Stimulated activated naive CD4-positive, alpha-beta T cell (primary cell): ENCODE results near the gene SMU1.
A peak's percentile ranks its signal among the peaks of the same experiment; 100 is the strongest.

ENCODE experiments used
- DNase-seq, 6 experiments: peaks; one replicate each; lab custom pipeline; 2025; lab: John Stamatoyannopoulos, UW

The SMU1 gene

GRCh38 chr9:33076046-33077004 lies at the start of gene SMU1:
Gene SMU1, minus strand, starts transcription at chr9:33076674. Its CDS starts 66 bp downstream, at chr9:33076608.
- DNase-seq: peak; percentile 86 to 96 (median 94)

DNA sequence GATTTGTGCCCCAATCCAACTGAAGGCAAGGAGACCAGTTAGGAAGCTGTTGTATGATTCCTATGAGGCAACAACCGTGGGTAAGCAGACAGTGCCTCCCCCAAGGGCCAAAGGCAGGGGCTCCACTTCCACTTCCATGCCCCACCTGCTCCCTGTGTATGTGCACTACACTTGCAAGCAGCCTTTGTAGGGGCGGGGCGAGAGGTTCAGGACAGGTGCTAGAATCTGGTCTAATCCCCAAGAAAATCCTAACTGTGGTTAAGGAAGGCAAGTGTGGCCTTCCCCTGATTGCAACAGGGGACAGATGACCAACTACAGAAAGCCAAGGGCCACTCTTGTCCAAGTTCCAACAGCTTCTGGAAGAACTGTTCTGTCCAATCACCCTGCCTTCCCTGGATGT lies 49.0 kb upstream of the SMU1 start:
- no peak for DNase-seq

DNA sequence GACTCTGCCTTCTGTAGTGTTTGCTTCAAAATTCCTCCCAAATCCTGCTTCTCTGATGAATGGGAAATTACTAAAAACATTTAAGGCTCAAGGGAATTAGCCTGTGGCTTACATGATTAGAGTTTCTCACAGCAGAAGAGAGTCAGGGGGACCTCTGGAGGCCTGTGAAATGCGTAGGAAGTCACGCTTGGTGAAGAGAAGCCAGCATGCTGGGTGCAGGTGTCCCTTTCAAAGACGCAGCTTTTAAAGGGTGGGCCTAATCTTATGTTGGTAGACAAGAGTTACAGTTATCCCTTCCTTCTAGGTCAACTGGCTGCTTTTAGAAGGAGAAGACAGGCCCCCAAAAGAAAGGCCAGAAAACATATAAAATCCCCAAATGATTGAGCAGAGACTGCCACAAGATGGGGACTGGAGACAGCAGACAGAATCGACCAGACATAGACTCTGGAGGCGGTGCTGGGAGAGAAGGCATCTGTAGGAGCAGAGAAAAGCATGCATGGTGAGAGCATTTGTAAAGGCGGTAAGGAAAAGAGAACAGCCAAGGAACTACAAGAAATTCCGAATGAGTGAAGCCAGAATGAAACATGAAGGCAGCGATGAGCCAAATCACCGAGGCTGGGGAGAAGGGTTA lies 48.4 kb upstream of the SMU1 start:
- DNase-seq: peak in 1 of 6 experiments; percentile 6

GRCh38 chr9:33124046-33124445 lies 47.6 kb upstream of the SMU1 start:
- no peak for DNase-seq

DNA sequence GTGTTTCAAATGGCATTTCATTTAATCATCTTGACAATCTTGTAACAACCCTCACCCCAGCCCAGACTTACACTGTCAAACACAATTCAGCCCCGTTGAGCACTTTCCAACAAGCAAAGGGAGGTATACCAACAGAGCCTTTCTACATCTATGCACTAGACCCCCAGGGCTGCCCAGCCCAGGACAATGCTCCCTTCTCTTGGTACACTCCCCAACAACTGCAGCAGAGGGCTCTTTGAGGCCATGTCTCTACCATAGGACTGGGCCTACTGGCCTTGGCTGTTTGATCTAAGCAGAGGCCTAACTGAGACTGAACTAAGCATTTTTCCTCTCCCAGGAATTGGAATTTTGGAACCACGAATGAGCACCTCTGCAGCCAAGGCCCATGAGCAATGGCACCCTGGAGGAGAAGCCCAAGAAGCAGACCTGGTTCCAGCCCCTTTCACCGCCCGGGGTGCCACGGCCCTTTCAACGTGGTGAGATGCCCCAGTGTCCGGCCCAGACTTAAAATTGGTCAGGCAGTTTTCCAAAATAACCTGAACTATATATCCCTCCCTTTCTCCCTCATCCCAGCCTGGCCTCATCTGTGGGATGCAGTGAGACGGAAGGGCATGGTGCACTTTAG lies 47.0 kb upstream of the SMU1 start:
- DNase-seq: no peak

DNA sequence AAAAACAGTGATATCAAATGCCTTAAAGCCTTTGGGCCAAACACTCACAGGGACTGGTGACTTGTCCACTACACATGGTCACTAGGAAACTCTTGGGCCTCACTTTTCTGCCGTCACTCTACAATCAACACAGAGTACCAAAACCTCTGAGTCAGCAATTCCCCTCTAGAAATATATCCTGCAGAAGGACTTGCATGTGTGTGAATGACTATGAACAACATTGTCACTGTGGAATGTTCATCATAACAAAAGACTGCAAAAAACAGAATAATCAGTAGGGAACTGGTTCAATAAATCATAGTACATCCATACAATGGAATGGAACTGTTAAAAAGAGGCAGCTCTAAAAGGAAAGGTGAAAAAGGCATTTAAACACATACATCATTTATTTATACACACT lies 44.1 kb upstream of the SMU1 start:
- DNase-seq: no peak

DNA sequence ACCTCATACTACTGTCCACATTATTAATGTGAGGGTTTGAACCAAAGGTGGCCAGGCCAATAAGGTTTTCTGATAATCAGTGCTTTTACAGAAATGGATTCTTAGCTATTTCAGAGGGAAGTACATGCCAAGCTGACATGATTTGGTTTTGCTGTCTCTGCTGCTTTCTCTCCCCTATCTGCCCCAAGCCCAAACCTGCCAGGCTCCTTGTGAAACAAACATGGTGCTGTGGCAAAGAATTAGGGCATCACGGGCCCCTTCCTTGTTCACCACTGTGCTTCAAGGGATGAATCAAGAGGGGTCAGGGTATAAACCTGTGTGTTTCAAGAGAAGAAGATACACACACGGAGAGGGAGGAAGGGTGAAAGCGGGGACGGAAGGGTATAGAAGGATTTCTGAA lies 41.3 kb upstream of the SMU1 start:
- DNase-seq: no peak

GRCh38 chr9:33117306-33117705 lies 40.8 kb upstream of the SMU1 start:
- DNase-seq: no peak

DNA sequence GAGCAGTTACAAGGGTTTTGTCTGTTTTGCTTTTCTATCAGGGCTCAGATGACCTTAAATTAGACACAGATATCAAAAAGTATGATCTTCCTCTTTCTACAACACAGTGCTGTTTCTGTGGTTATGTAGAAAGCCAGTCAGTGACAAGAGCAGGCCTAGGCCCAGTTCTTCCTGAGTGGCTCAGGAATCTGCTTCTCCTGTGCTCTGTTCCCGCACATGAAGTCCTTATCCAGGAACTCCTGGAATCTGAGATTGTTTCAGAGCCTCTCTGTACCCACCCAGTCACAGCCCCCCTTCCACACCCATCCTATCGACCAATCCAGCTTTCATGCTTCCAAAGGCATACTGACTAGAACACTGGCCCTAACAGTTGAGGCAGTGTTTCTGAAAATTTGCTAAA lies 40.4 kb upstream of the SMU1 start:
- no peak for DNase-seq

DNA sequence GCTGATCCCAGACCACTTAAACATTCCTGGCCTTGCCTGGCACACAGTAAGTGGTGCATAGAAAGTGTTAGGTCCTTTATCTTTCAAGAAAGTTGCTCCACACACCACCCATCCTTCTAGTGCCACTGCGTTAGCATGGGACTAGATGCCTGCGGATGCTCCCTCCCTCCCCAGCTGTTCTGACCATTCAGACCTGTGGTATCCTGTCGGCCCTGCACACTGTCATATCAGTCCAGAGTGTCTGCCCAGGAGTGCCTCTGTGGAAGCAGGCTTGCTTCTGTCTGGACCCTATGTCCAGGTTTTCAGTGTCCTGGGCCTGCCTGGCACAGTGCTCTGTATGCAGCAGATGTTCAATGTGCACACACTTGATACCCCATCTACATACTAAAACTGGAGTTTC lies 38.3 kb upstream of the SMU1 start:
- no peak for DNase-seq

GRCh38 chr9:33113799-33114547 lies 37.5 kb upstream of the SMU1 start:
- no peak for DNase-seq

- DNase-seq: no peak
Measured at GRCh38 chr9:33112094-33112493, 35.6 kb upstream of the SMU1 start.

GRCh38 chr9:33111631-33112030 lies 35.2 kb upstream of the SMU1 start:
- no peak for DNase-seq

DNA sequence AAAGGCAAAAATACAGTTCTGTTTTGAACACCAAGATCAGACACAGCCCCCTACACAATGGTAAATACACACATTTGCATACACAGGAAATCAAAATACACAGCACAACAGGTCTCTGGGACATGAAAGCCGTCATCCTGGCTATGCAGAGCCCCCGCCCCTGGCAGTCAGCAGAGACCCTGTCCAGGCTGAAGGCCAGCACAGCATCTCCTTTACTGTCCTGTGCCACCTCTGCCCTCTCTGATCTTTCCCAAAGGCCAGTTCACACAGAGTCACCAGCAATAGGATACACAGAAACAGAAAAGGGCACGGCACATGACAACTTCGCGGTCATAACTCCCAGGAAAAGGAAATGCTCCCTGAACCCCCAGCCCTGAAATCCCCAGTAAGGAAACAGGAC lies 34.2 kb upstream of the SMU1 start:
- DNase-seq: no peak

DNA sequence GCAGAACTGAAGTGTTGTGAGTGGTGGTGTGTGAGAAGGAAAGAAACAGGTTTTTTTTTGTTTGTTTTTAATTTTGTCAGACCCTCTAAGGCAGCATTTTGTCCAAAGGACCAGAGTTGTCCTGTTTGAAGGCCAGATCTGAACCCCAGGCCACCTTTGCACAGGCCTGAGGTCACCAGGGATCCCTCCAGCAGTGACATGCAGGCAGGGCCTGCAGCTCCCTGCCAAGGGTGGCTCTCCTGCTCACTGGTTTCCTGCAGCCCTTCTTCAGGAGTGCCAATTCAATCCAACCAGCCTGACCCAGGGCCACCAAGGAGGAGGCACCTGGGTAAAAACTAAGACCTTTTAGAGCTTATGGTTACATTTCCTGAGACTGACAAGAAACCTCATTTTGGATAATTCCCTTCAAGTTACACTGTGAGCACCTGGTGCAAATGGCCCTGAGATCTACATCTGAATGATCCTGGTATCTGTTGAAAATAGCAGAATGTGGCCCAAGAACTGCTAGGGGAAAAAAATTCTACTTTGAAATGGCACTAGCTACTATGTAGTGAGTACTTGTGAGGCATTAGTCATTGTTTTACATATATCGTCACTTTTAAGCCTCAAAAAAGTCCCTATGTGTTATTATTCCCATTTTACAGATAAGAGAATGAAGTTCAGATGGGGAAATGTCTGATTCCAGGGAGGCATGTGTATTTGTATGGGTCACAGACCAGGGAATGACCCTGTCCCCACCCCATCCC lies 33.5 kb upstream of the SMU1 start:
- no peak for DNase-seq

GRCh38 chr9:33109097-33109496 lies 32.6 kb upstream of the SMU1 start:
- DNase-seq: no peak

DNA sequence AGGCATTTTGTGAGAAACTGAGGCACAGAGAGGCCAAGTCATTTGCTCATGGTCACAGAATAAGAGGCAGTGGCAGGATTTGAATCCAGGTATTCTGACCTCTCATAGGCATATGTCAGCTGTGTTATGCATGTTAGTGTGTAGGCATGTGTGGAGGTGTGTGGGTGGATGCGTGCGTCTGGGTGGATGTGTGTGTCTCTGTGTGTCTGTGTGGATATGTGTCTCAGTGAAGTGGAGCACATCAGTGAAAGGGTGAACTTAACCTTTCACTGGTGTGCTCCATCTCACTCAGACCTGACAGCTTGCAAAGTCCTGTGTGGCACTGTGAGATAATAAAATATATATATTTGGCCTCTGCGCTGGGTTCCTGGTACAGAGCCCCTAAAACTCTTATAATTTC lies 32.0 kb upstream of the SMU1 start:
- no peak for DNase-seq

DNA sequence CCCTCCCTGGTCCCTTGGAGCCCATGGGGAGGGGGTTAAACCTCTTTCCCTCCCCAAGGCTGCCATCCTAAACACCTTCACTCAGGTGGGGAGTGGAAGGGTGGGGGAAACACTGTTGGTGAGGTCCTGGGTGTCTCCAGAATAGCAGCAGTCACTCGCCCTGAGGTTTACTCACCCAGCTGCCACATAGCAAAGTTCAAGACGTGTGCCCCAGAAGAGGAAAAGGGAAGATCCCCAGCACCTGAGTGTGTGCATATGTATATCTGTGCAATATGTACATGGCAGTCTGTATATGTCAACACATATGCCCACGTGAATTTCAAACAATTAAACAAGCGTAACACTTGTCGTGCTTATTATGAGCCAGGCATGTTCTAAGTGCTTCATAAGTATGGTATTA lies 31.3 kb upstream of the SMU1 start:
- DNase-seq: no peak

- DNase-seq: no peak
Measured at GRCh38 chr9:33106827-33107621, 30.6 kb upstream of the SMU1 start.

- DNase-seq: no peak
Measured at GRCh38 chr9:33106372-33106771, 29.9 kb upstream of the SMU1 start.

- DNase-seq: no peak
Measured at GRCh38 chr9:33105959-33106358, 29.5 kb upstream of the SMU1 start.
